ENCODE results near the gene SIVA1. TPM values are rescaled to one million over a fixed set of nuclear protein-coding genes. Genes with fewer than 3 reads are reported as not detected.
A peak's percentile ranks its signal among the peaks of the same experiment; 100 is the strongest.

Gene SIVA1
- total RNA-seq, 1 donor from 2014 or later, result 47.0 TPM

DNA sequence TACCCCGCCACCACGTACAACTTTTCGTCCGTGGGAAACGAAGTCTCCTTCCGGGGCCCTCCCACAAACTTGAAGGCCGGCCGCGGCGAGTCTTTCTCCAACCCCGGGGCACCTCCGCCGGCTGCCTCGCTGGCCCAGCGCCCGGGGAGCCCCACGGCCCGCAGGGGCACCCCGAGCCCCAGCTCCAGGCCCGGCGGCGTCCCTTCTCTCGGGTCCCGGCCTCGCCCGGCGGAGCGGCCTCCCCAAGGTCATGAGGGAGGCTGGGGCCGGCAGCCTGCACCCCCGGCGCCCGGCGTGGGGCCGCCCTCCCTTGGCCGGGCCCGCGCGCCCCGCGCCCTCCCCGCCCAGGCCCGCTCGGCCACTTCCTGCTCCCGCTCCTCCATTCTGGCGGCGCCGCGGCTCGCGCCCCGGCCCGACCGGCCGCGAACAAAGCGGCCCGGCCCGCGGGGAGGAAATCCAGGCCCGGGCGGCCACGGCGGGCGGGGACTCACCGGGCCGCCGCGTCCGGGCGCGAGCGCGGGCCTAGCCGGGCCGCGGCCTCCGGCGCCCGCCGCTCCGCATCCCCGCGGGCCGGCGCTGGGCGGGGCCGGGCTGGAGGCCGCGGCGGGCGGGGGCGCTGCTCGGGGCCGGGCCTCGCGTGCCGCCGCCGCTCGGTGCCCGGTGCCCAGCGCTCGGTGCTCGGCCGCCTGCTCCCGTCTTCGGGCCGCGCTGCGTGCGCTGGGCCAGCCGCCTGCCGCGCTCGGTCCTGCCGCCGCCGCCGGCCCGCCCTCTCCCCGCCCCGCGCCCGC, 42.2 kb downstream of the SIVA1 start, which contains the start of gene AKT1:
Gene AKT1 (minus strand): TSS at position 756 of the 788 bp plus-strand sequence. CDS start 3,105 bp downstream, outside the sequence.
- DNase-seq (ENCODE audit: low spot score), result no peak
- no peaks in the 10 kb centered on the region for H3K36me3 Mint-ChIP-seq (ENCODE audit: low read depth)
- H3K4me1 Mint-ChIP-seq (ENCODE audit: low read depth), result peaks cover 43% of the 10 kb centered on the region
- H3K4me3 Mint-ChIP-seq (ENCODE audit: unreplicated experiment), result peak within 1 kb of the TSS; percentile 91
- TF ChIP-seq, protein P1, sequence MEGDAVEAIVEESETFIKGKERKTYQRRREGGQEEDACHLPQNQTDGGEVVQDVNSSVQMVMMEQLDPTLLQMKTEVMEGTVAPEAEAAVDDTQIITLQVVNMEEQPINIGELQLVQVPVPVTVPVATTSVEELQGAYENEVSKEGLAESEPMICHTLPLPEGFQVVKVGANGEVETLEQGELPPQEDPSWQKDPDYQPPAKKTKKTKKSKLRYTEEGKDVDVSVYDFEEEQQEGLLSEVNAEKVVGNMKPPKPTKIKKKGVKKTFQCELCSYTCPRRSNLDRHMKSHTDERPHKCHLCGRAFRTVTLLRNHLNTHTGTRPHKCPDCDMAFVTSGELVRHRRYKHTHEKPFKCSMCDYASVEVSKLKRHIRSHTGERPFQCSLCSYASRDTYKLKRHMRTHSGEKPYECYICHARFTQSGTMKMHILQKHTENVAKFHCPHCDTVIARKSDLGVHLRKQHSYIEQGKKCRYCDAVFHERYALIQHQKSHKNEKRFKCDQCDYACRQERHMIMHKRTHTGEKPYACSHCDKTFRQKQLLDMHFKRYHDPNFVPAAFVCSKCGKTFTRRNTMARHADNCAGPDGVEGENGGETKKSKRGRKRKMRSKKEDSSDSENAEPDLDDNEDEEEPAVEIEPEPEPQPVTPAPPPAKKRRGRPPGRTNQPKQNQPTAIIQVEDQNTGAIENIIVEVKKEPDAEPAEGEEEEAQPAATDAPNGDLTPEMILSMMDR (IDR thresholded peaks at IDR 0.05), result no peak
- H3K27me3 Mint-ChIP-seq (ENCODE audit: low read depth), result no peaks in the 10 kb centered on the region
- peak within 1 kb of the TSS; percentile 80 for H3K27ac Mint-ChIP-seq (ENCODE audit: unreplicated experiment)
- no peaks in the 10 kb centered on the region for H3K9me3 Mint-ChIP-seq (ENCODE audit: low read depth)

GRCh38 chr14:104795781-104796686, 43.1 kb downstream of the SIVA1 start:
- DNase-seq (ENCODE audit: low spot score), result no peak
- H3K4me3 Mint-ChIP-seq (ENCODE audit: unreplicated experiment), result peak overlapping the region; percentile 58
- TF ChIP-seq, protein P1 (IDR thresholded peaks at IDR 0.05), result no peak
- H3K36me3 Mint-ChIP-seq (ENCODE audit: low read depth), result no peaks in the 10 kb centered on the region
- peak overlapping the region; percentile 74 for H3K27ac Mint-ChIP-seq (ENCODE audit: unreplicated experiment)
- H3K27me3 Mint-ChIP-seq (ENCODE audit: low read depth), result no peaks in the 10 kb centered on the region
- no peaks in the 10 kb centered on the region for H3K9me3 Mint-ChIP-seq (ENCODE audit: low read depth)
- H3K4me1 Mint-ChIP-seq (ENCODE audit: low read depth), result peaks cover 43% of the 10 kb centered on the region

- H3K9me3 Mint-ChIP-seq (ENCODE audit: low read depth), result no peaks in the 10 kb centered on the region
- H3K36me3 Mint-ChIP-seq (ENCODE audit: low read depth), result no peaks in the 10 kb centered on the region
- DNase-seq (ENCODE audit: low spot score), result no peak
- TF ChIP-seq, protein P1 (IDR thresholded peaks at IDR 0.05), result no peak
- peak overlapping the region; percentile 58 for H3K4me3 Mint-ChIP-seq (ENCODE audit: unreplicated experiment)
- H3K27me3 Mint-ChIP-seq (ENCODE audit: low read depth), result no peaks in the 10 kb centered on the region
- peaks cover 45% of the 10 kb centered on the region for H3K4me1 Mint-ChIP-seq (ENCODE audit: low read depth)
- H3K27ac Mint-ChIP-seq (ENCODE audit: unreplicated experiment), result no peak overlapping the region
Observed at GRCh38 chr14:104796687-104797081, 43.7 kb downstream of the SIVA1 start.

DNA sequence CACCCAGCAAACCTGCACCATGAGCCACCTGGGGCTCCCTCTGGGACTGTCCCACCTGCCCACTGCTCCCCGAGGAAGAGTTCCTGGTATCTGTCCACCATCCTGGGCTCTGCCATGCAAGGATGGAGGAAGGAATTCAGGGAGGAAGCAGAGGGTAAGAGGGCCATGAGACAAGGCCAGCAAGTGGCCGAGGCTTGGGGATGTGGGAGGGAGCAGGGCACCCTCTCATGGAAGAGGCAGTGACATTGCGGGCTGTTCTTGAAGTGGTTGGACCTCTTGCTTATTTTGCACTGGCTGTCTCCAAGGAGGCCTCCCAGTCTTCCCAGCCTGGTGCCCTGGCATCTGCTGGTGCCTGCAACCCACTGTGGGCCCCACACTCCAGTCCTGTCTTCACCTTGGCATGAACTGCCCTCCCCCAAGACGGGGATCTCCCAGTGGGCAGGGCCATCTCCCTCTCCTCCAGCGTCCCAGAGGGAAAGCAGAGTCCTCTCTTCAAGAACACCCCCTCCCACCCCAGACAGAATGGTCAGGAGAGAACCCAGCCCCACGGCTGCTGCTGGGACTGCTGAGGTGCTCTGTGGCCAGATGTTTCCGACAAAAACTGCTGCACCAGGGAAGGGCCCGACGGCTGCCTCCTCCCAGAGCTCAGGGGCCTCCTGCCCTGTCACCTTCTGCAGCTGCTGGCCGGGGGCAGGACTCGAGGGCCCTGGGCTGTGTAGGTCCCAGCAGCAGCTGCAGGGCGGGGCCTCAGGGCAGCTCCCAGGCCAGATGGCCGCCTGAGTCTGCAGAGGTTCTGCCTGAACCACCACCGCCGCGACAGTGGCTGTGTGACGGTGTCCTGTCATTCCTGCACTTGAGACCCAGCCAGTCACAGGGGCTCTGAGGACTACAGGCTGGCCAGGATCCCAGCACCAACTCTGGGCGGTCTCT, 44.4 kb downstream of the SIVA1 start:
- Mint-ChIP-seq H3K27me3 (ENCODE audit: low read depth) (no peaks in the 10 kb centered on the region), H3K9me3 (ENCODE audit: low read depth) (no peaks in the 10 kb centered on the region), H3K4me3 (ENCODE audit: unreplicated experiment) (no peak overlapping the region), H3K36me3 (ENCODE audit: low read depth) (no peaks in the 10 kb centered on the region), H3K4me1 (ENCODE audit: low read depth) (peaks cover 43% of the 10 kb centered on the region), H3K27ac (ENCODE audit: unreplicated experiment) (no peak overlapping the region)
- no peak for DNase-seq (ENCODE audit: low spot score)
- TF ChIP-seq, protein P1 (IDR thresholded peaks at IDR 0.05), result peak; percentile 18
